COLO668 (cell line): Measurements from ENCODE around the gene PTPRN2.

ENCODE experiments used
- DNase-seq: peaks from one replicate; lab custom pipeline; 2025; ENCODE audit not compliant: unreplicated experiment; lab: John Stamatoyannopoulos, UW

The PTPRN2 gene

GRCh38 chr7:157654350-157654749, 933.3 kb downstream of the PTPRN2 start:
- DNase-seq = no peak

GRCh38 chr7:157653827-157654207, 933.8 kb downstream of the PTPRN2 start:
- no peak for DNase-seq

GRCh38 chr7:157652954-157653826, 934.4 kb downstream of the PTPRN2 start:
- no peak for DNase-seq

GRCh38 chr7:157652161-157652953, 935.3 kb downstream of the PTPRN2 start:
- no peak for DNase-seq

GRCh38 chr7:157651366-157652160, 936.1 kb downstream of the PTPRN2 start:
- DNase-seq = no peak

GRCh38 chr7:157650801-157651200, 936.8 kb downstream of the PTPRN2 start:
- no peak for DNase-seq

GRCh38 chr7:157650131-157650631, 937.4 kb downstream of the PTPRN2 start:
- no peak for DNase-seq

- no peak for DNase-seq
Measured at GRCh38 chr7:157646551-157646950, 941.1 kb downstream of the PTPRN2 start.

GRCh38 chr7:157645539-157645938, 942.1 kb downstream of the PTPRN2 start:
- DNase-seq = no peak

- DNase-seq = no peak
Measured at GRCh38 chr7:157644946-157645345, 942.7 kb downstream of the PTPRN2 start.

GRCh38 chr7:157643525-157643970, 944.1 kb downstream of the PTPRN2 start:
- no peak for DNase-seq

GRCh38 chr7:157641866-157642265, 945.8 kb downstream of the PTPRN2 start:
- DNase-seq = no peak

- DNase-seq = no peak
Measured at GRCh38 chr7:157640144-157640543, 947.5 kb downstream of the PTPRN2 start.

GRCh38 chr7:157638563-157638962, 949.1 kb downstream of the PTPRN2 start:
- DNase-seq = no peak

- no peak for DNase-seq
Measured at GRCh38 chr7:157637216-157637949, 950.2 kb downstream of the PTPRN2 start.

GRCh38 chr7:157635669-157636068, 952.0 kb downstream of the PTPRN2 start:
- DNase-seq = no peak

- no peak for DNase-seq
Measured at GRCh38 chr7:157635148-157635500, 952.5 kb downstream of the PTPRN2 start.

- no peak for DNase-seq
Measured at GRCh38 chr7:157634401-157635147, 953.0 kb downstream of the PTPRN2 start.

GRCh38 chr7:157633465-157634185, 954.0 kb downstream of the PTPRN2 start:
- no peak for DNase-seq
